Measurements from ENCODE around the gene SWAP70. TPM values are rescaled to one million over a fixed set of nuclear protein-coding genes. Genes with fewer than 3 reads are reported as not detected.
"Not testable (repeated sequence)": the region's sequence is repeated elsewhere in the genome, so short reads cannot be mapped to it uniquely, and the experiment has no call there.

SWAP70 gene
- total and polyA plus RNA-seq, 7 experiments from 2014 or later, result 2.3 to 15.6 (median 4.5) TPM

GRCh38 chr11:9619971-9620370, 43.9 kb upstream of the SWAP70 start:
- no peak for ATAC-seq
- H3K27me3 ChIP-seq (ENCODE audit: control insufficient read depth in 2 of 2, insufficient read depth in 2 of 2, low read length in 2 of 2), result no peaks in the 10 kb centered on the region

GRCh38 chr11:9622353-9622752, 41.5 kb upstream of the SWAP70 start:
- peaks cover 0 to 13% (median 0%) of the 10 kb centered on the region in 5 donors for H3K27me3 Mint-ChIP-seq
- H3K4me3 ChIP-seq (ENCODE audit: low read length); ATAC-seq; H3K9me3 ChIP-seq (ENCODE audit: control insufficient read depth in 2 of 3, low read length in 3 of 3); CTCF ChIA-PET; H3K27me3 ChIP-seq (ENCODE audit: control insufficient read depth in 2 of 2, insufficient read depth in 2 of 2, low read length in 2 of 2); H3K4me1 Mint-ChIP-seq; H3K27ac Mint-ChIP-seq; H3K36me3 ChIP-seq (ENCODE audit: control insufficient read depth in 2 of 3, insufficient read depth in 3 of 3, low read length in 3 of 3); H3K27ac ChIP-seq (ENCODE audit: low read depth, low read length); POLR2A ChIA-PET; intact Hi-C loops (cut with micrococcal nuclease); H3K4me3 Mint-ChIP-seq; H3K4me1 ChIP-seq (ENCODE audit: control insufficient read depth in 2 of 2, insufficient read depth in 2 of 2, low read length in 2 of 2); DNase-seq; H3K9me3 Mint-ChIP-seq; H3K36me3 Mint-ChIP-seq: not testable (repeated sequence)

More at GRCh38 chr11:9619971-9620370, 43.9 kb upstream of the SWAP70 start:
- Mint-ChIP-seq H3K9me3 (no peaks in the 10 kb centered on the region), H3K27ac (no peak overlapping the region), H3K27me3 (no peaks in the 10 kb centered on the region), H3K4me3 (no peak overlapping the region), H3K36me3 (no peaks in the 10 kb centered on the region), H3K4me1 (peaks cover 0 to 8% (median 0%) of the 10 kb centered on the region in 7 donors)
- Histone ChIP-seq H3K4me3 (ENCODE audit: low read length) (no peak overlapping the region), H3K36me3 (ENCODE audit: control insufficient read depth in 2 of 3, insufficient read depth in 3 of 3, low read length in 3 of 3) (no peaks in the 10 kb centered on the region), H3K9me3 (ENCODE audit: control insufficient read depth in 2 of 3, low read length in 3 of 3) (no peaks in the 10 kb centered on the region), H3K4me1 (ENCODE audit: control insufficient read depth in 2 of 2, insufficient read depth in 2 of 2, low read length in 2 of 2) (peaks cover 0 to under 1% of the 10 kb centered on the region in 2 donors), H3K27ac (ENCODE audit: low read depth, low read length) (no peak overlapping the region)
- CTCF ChIA-PET, result no interaction called here
- POLR2A ChIA-PET, result no interaction called here
- intact Hi-C loops (cut with micrococcal nuclease), result no loop called here
- no peak for DNase-seq

GRCh38 chr11:9623053-9623452, 40.8 kb upstream of the SWAP70 start:
- DNase-seq; H3K4me3 ChIP-seq (ENCODE audit: low read length); H3K4me3 Mint-ChIP-seq; CTCF ChIA-PET; H3K36me3 Mint-ChIP-seq; H3K4me1 ChIP-seq (ENCODE audit: control insufficient read depth in 2 of 2, insufficient read depth in 2 of 2, low read length in 2 of 2); H3K4me1 Mint-ChIP-seq; H3K27ac Mint-ChIP-seq; H3K27ac ChIP-seq (ENCODE audit: low read depth, low read length); H3K36me3 ChIP-seq (ENCODE audit: control insufficient read depth in 2 of 3, insufficient read depth in 3 of 3, low read length in 3 of 3); intact Hi-C loops (cut with micrococcal nuclease); H3K9me3 ChIP-seq (ENCODE audit: control insufficient read depth in 2 of 3, low read length in 3 of 3); H3K9me3 Mint-ChIP-seq; ATAC-seq; H3K27me3 ChIP-seq (ENCODE audit: control insufficient read depth in 2 of 2, insufficient read depth in 2 of 2, low read length in 2 of 2); POLR2A ChIA-PET: not testable (repeated sequence)
- peaks cover 0 to 13% (median 0%) of the 10 kb centered on the region in 5 donors for H3K27me3 Mint-ChIP-seq

GRCh38 chr11:9624448-9624847, 39.4 kb upstream of the SWAP70 start:
- ChIA-PET CTCF (no interaction called here), POLR2A (no interaction called here)
- H3K9me3 ChIP-seq (ENCODE audit: control insufficient read depth in 2 of 3, low read length in 3 of 3), result no peaks in the 10 kb centered on the region
- DNase-seq (no peak), ATAC-seq (no peak)
- H3K9me3 Mint-ChIP-seq, result no peaks in the 10 kb centered on the region
- no peaks in the 10 kb centered on the region for H3K27me3 ChIP-seq (ENCODE audit: control insufficient read depth in 2 of 2, insufficient read depth in 2 of 2, low read length in 2 of 2)
- H3K27ac ChIP-seq (ENCODE audit: low read depth, low read length), result no peak overlapping the region
- no peaks in the 10 kb centered on the region for H3K4me1 ChIP-seq (ENCODE audit: control insufficient read depth in 2 of 2, insufficient read depth in 2 of 2, low read length in 2 of 2)
- H3K27me3 Mint-ChIP-seq, result peaks cover 0 to 19% (median 0%) of the 10 kb centered on the region in 5 donors
- no peak overlapping the region for H3K4me3 Mint-ChIP-seq
- H3K36me3 ChIP-seq (ENCODE audit: control insufficient read depth in 2 of 3, insufficient read depth in 3 of 3, low read length in 3 of 3), result no peaks in the 10 kb centered on the region
- intact Hi-C loops (cut with micrococcal nuclease), result no loop called here
- peaks cover 0 to 2% (median 0%) of the 10 kb centered on the region in 7 donors for H3K4me1 Mint-ChIP-seq
- no peaks in the 10 kb centered on the region for H3K36me3 Mint-ChIP-seq
- H3K4me3 ChIP-seq (ENCODE audit: low read length), result no peak overlapping the region
- H3K27ac Mint-ChIP-seq, result peak overlapping the region in 1 of 9 donors; percentile 15

- H3K9me3 ChIP-seq (ENCODE audit: control insufficient read depth in 2 of 3, low read length in 3 of 3), result no peaks in the 10 kb centered on the region
- H3K27ac ChIP-seq (ENCODE audit: low read depth, low read length), result no peak overlapping the region
- H3K36me3 ChIP-seq (ENCODE audit: control insufficient read depth in 2 of 3, insufficient read depth in 3 of 3, low read length in 3 of 3), result no peaks in the 10 kb centered on the region
- H3K4me3 ChIP-seq (ENCODE audit: low read length), result no peak overlapping the region
- ATAC-seq (no peak), DNase-seq (no peak)
- H3K27me3 ChIP-seq (ENCODE audit: control insufficient read depth in 2 of 2, insufficient read depth in 2 of 2, low read length in 2 of 2), result no peaks in the 10 kb centered on the region
- Mint-ChIP-seq H3K4me1 (peaks cover 0 to 2% (median 0%) of the 10 kb centered on the region in 7 donors), H3K36me3 (no peaks in the 10 kb centered on the region), H3K9me3 (no peaks in the 10 kb centered on the region), H3K27ac (no peak overlapping the region), H3K27me3 (peaks cover 0 to 19% (median 0%) of the 10 kb centered on the region in 5 donors), H3K4me3 (no peak overlapping the region)
- ChIA-PET CTCF (no interaction called here), POLR2A (no interaction called here)
- intact Hi-C loops (cut with micrococcal nuclease), result no loop called here
- H3K4me1 ChIP-seq (ENCODE audit: control insufficient read depth in 2 of 2, insufficient read depth in 2 of 2, low read length in 2 of 2), result no peaks in the 10 kb centered on the region
Observed at GRCh38 chr11:9625162-9625561, 38.7 kb upstream of the SWAP70 start.

DNA sequence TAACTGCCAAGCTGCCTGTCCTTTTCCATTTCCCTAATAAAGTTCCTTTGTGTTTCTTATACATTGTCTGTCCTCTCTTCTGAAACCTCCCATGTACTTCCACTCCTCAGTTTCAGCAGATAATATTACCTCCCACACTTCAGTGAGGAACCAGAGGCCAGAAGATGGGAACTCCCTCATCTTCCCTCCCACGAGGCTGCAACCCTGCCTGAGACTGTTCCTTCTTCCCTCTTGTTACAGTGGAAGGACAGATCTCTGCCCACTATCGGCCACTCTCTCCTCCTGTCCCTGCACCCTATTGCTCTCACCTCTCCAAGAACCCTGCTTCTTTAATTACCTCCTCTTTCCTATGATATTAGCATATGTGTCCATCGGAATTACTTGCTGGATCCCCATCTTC, 38.1 kb upstream of the SWAP70 start:
- CTCF ChIA-PET, result no interaction called here
- Mint-ChIP-seq H3K27me3 (peaks cover 0 to 19% (median 0%) of the 10 kb centered on the region in 5 donors), H3K9me3 (no peaks in the 10 kb centered on the region), H3K27ac (peak overlapping the region in 1 of 9 donors; percentile 38), H3K4me3 (no peak overlapping the region), H3K4me1 (peaks cover 0 to 2% (median 0%) of the 10 kb centered on the region in 7 donors), H3K36me3 (no peaks in the 10 kb centered on the region)
- ATAC-seq (no peak), DNase-seq (no peak)
- no peak overlapping the region for H3K4me3 ChIP-seq (ENCODE audit: low read length)
- POLR2A ChIA-PET, result no interaction called here
- H3K9me3 ChIP-seq (ENCODE audit: control insufficient read depth in 2 of 3, low read length in 3 of 3), result no peaks in the 10 kb centered on the region
- no peaks in the 10 kb centered on the region for H3K27me3 ChIP-seq (ENCODE audit: control insufficient read depth in 2 of 2, insufficient read depth in 2 of 2, low read length in 2 of 2)
- no peaks in the 10 kb centered on the region for H3K36me3 ChIP-seq (ENCODE audit: control insufficient read depth in 2 of 3, insufficient read depth in 3 of 3, low read length in 3 of 3)
- intact Hi-C loops (cut with micrococcal nuclease), result no loop called here
- no peaks in the 10 kb centered on the region for H3K4me1 ChIP-seq (ENCODE audit: control insufficient read depth in 2 of 2, insufficient read depth in 2 of 2, low read length in 2 of 2)
- no peak overlapping the region for H3K27ac ChIP-seq (ENCODE audit: low read depth, low read length)

DNA sequence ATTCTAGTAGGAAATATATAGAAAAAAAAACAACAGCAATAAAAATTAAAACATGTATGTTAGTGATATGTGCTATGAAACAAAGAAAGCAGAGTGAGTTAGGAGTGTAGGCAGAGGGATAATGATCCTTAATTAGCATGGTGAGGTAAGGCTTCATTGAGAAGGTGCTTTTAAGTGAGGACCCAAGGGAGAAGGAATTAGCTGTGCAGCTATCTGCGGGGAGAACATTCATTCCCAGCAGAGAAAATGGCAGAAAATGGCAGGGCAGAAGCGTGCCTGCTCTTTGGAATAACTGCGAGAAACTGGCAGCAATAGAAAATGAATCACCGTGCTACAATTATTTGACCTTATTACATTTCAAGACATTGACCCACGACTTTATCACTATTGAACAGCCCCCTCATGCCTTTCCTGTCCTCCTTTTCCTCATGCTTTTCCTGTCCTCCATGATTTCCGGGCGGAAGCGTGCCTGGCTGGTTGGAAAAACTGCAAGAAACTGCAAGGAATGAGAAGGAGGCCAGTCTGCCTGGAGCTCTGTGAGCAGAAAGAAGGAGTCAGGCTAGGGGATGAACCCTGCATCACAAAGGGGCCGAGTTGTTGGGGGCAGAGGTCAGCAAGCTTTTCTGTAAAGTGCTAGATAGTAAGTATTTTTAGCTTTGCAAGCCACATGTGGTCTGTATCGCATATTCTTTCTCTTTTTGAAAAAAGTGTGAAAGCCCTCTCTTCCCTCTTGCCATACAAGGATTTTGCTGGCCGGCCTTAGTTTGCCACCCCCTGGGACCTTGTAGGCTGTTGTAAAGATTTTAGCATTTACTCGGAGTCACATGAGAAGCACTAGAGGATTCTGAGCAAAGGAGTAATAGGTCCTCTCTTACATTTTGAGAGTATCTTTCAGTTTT, 37.1 kb upstream of the SWAP70 start:
- H3K9me3 Mint-ChIP-seq, result no peaks in the 10 kb centered on the region
- H3K36me3 ChIP-seq (ENCODE audit: control insufficient read depth in 2 of 3, insufficient read depth in 3 of 3, low read length in 3 of 3), result no peaks in the 10 kb centered on the region
- no peak overlapping the region for H3K27ac Mint-ChIP-seq
- no peaks in the 10 kb centered on the region for H3K9me3 ChIP-seq (ENCODE audit: control insufficient read depth in 2 of 3, low read length in 3 of 3)
- H3K27me3 ChIP-seq (ENCODE audit: control insufficient read depth in 2 of 2, insufficient read depth in 2 of 2, low read length in 2 of 2), result no peaks in the 10 kb centered on the region
- intact Hi-C loops (cut with micrococcal nuclease), result no loop called here
- ATAC-seq (no peak), DNase-seq (no peak)
- H3K4me3 Mint-ChIP-seq, result no peak overlapping the region
- H3K4me1 Mint-ChIP-seq, result peaks cover 0 to 2% (median 0%) of the 10 kb centered on the region in 7 donors
- H3K27ac ChIP-seq (ENCODE audit: low read depth, low read length), result no peak overlapping the region
- no peaks in the 10 kb centered on the region for H3K4me1 ChIP-seq (ENCODE audit: control insufficient read depth in 2 of 2, insufficient read depth in 2 of 2, low read length in 2 of 2)
- H3K4me3 ChIP-seq (ENCODE audit: low read length), result no peak overlapping the region
- ChIA-PET CTCF (no interaction called here), POLR2A (no interaction called here)
- no peaks in the 10 kb centered on the region for H3K36me3 Mint-ChIP-seq
- peaks cover 0 to 19% (median 0%) of the 10 kb centered on the region in 5 donors for H3K27me3 Mint-ChIP-seq
